SK-N-SH (cell line): ENCODE measurements around the gene FCER1G. TPM values are rescaled to one million over a fixed set of nuclear protein-coding genes. Genes with fewer than 3 reads are reported as not detected.

Experiments used
- CTCF ChIA-PET: fragments of 300-600, 350-600 bp; formaldehyde crosslinking; extraction: SDS; loops from one replicate; lab custom pipeline; 2021; lab: Yijun Ruan, JAX
- POLR2A ChIA-PET: fragments of 350-600 bp; sonication (Branson Sonifier 250); formaldehyde crosslinking; extraction: SDS; loops from one replicate; lab custom pipeline; 2020; ENCODE audit warnings: antibody characterized with exemption, inconsistent platforms; lab: Yijun Ruan, JAX
- DNase-seq: peaks from one replicate; pipeline ENCODE4 v3.0.0; 2012
- H2AFZ ChIP-seq: fragments of 200-600 bp; sonication (generic); 2 replicates; pipeline ENCODE4 v1.8.1; 2016; ENCODE audit warnings: antibody characterized with exemption, mild to moderate bottlenecking, low read depth
- H3F3A ChIP-seq: fragments of 200-600 bp; sonication (generic); replicated peaks from 2 replicates; pipeline ENCODE3; 2016; ENCODE audit warnings: antibody characterized with exemption, mild to moderate bottlenecking; ENCODE audit not compliant: insufficient read depth
- H3K27ac ChIP-seq, 2 experiments: fragments of 200-500 bp in 1 of 2; fragments of 200-600 bp in 1 of 2; sonication (Bioruptor generic) in 1 of 2; sonication (generic), shearing (Covaris generic) in 1 of 2; 2 replicates each; pipeline versions ENCODE4 v1.5.1 to v1.6.1; 2014 to 2016; ENCODE audit warnings: low read depth in 2 of 2, inconsistent platforms in 1 of 2, low read length in 1 of 2, mild to moderate bottlenecking in 1 of 2, mixed read lengths in 1 of 2
- H3K27me3 ChIP-seq: fragments of 200-600 bp; sonication (generic), shearing (Covaris generic); 2 replicates; pipeline ENCODE4 v1.6.1; 2016; ENCODE audit warnings: mixed run types; ENCODE audit not compliant: insufficient read depth
- H3K36me3 ChIP-seq, 2 experiments: fragments of 200-500 bp in 1 of 2; fragments of 200-600 bp in 1 of 2; sonication (Bioruptor generic) in 1 of 2; sonication (generic) in 1 of 2; replicated peaks in 1 of 2; 2 replicates each; pipeline versions ENCODE3 to v1.5.1; 2014 to 2016; ENCODE audit warnings: low read length in 1 of 2, mild to moderate bottlenecking in 1 of 2; ENCODE audit not compliant: insufficient read depth in 2 of 2, control insufficient read depth in 1 of 2
- H3K4me1 ChIP-seq, 2 experiments: fragments of 200-500 bp in 1 of 2; fragments of 200-600 bp in 1 of 2; sonication (Bioruptor generic) in 1 of 2; sonication (generic), shearing (Covaris generic) in 1 of 2; 2 replicates each; pipeline versions ENCODE4 v1.5.1 to v1.6.1; 2014 to 2016; ENCODE audit warnings: low read depth in 1 of 2, low read length in 1 of 2, mixed run types in 1 of 2; ENCODE audit not compliant: insufficient read depth in 2 of 2, control insufficient read depth in 1 of 2
- H3K4me2 ChIP-seq: fragments of 200-600 bp; sonication (generic), shearing (Covaris generic); 2 replicates; pipeline ENCODE4 v1.6.1; 2017; ENCODE audit warnings: mixed run types
- H3K4me3 ChIP-seq, 2 experiments: fragments of 200-500 bp in 1 of 2; fragments of 200-600 bp in 1 of 2; sonication (Bioruptor generic) in 1 of 2; sonication (generic), shearing (Covaris generic) in 1 of 2; 2 replicates each; pipeline versions ENCODE4 v1.5.1 to v1.8.1; 2014 to 2016; ENCODE audit warnings: low read depth in 2 of 2, inconsistent platforms in 1 of 2, low read length in 1 of 2, mild to moderate bottlenecking in 1 of 2, mixed read lengths in 1 of 2, moderate library complexity in 1 of 2
- H3K79me2 ChIP-seq: fragments of 200-600 bp; sonication (generic); 2 replicates; pipeline ENCODE4 v1.8.1; 2017; ENCODE audit warnings: mild to moderate bottlenecking; ENCODE audit not compliant: insufficient read depth
- H3K9ac ChIP-seq: fragments of 200-600 bp; sonication (generic); 2 replicates; pipeline ENCODE4 v1.6.1; 2017; ENCODE audit warnings: mixed run types
- H3K9me2 ChIP-seq: fragments of 200-600 bp; sonication (generic); 2 replicates; pipeline ENCODE4 v1.6.1; 2017; ENCODE audit warnings: mixed run types
- H3K9me3 ChIP-seq: fragments of 200-600 bp; sonication (generic); 2 replicates; pipeline ENCODE4 v1.6.1; 2017; ENCODE audit warnings: mixed run types, mild to moderate bottlenecking, moderate library complexity
- H4K20me1 ChIP-seq: fragments of 200-600 bp; sonication (generic); 2 replicates; pipeline ENCODE4 v1.6.1; 2017; ENCODE audit warnings: mild to moderate bottlenecking, mixed run types; ENCODE audit not compliant: insufficient read depth
- EZH2phosphoT487 ChIP-seq: fragments of 200-600 bp; sonication (generic); IDR thresholded peaks from 2 replicates; pipeline ENCODE4 v1.6.1; 2017; ENCODE audit warnings: low read depth, mixed run types, mild to moderate bottlenecking, antibody characterized with exemption, moderate library complexity, borderline replicate concordance
- GABPA ChIP-seq: IDR thresholded peaks from 2 replicates; pipeline ENCODE4 v1.4.0; 2012; ENCODE audit warnings: low read depth, mild to moderate bottlenecking
- JUND ChIP-seq: IDR thresholded peaks from 2 replicates; pipeline ENCODE4 v1.4.0; 2012
- MEF2A ChIP-seq: IDR thresholded peaks from 2 replicates; pipeline ENCODE4 v1.4.0; 2012; ENCODE audit warnings: low read depth, borderline replicate concordance
- NFIC ChIP-seq: IDR thresholded peaks from 2 replicates; pipeline ENCODE4 v1.4.0; 2012; ENCODE audit warnings: borderline replicate concordance
- NRF1 ChIP-seq: IDR thresholded peaks from 2 replicates; pipeline ENCODE4 v1.6.1; 2012; ENCODE audit warnings: low read depth, mild to moderate bottlenecking, low read length
- POLR2AphosphoS5 ChIP-seq: IDR thresholded peaks from 2 replicates; pipeline ENCODE4 v1.6.1; 2012; ENCODE audit warnings: low read depth, low read length
- RAD21 ChIP-seq: IDR thresholded peaks from 2 replicates; pipeline ENCODE4 v1.6.1; 2012; ENCODE audit warnings: mild to moderate bottlenecking, low read length
- RFX5 ChIP-seq: IDR thresholded peaks from 2 replicates; pipeline ENCODE4 v1.6.1; 2012; ENCODE audit warnings: mild to moderate bottlenecking, improper control_type of control experiment, low read length
- SMC3 ChIP-seq: IDR thresholded peaks from 2 replicates; pipeline ENCODE4 v1.6.1; 2012; ENCODE audit warnings: low read depth, low read length, improper control_type of control experiment
- TEAD4 ChIP-seq: IDR thresholded peaks from 2 replicates; pipeline ENCODE4 v1.4.0; 2012; ENCODE audit warnings: mild to moderate bottlenecking, borderline replicate concordance; ENCODE audit not compliant: insufficient read depth
- YY1 ChIP-seq: IDR thresholded peaks from 2 replicates; pipeline ENCODE4 v1.4.0; 2012; ENCODE audit warnings: low read depth, mild to moderate bottlenecking
- WGBS: methylation state at CpG from one replicate; pipeline ENCODE4 v1.1.6; 2017; ENCODE audit warnings: low lambda C conversion rate; 5-methylcytosine and 5-hydroxymethylcytosine counted together
- polyA plus RNA-seq, 3 experiments: library from polyadenylated mRNA; depleted of rRNA; stranded (reverse); fragments of >200 nt; gene quantifications; 2 replicates each; pipeline ENCODE4 v1.2.3, GENCODE V29; 2012
- TF ChIP-seq, protein P1 (sequence below): IDR thresholded peaks from 2 replicates; pipeline ENCODE4 v1.6.1; 2012; ENCODE audit warnings: mild to moderate bottlenecking, low read depth, low read length, moderate library complexity
- TF ChIP-seq, protein P2 (sequence below): fragments of 200-600 bp; sonication (generic); IDR thresholded peaks from 2 replicates; pipeline ENCODE4 v1.6.1; 2017; ENCODE audit warnings: antibody characterized with exemption, mild to moderate bottlenecking, moderate library complexity
- TF ChIP-seq, protein P3 (sequence below): fragments of 150-350 bp; IDR thresholded peaks from 2 replicates; pipeline ENCODE4 v1.6.1; 2016; ENCODE audit warnings: mild to moderate bottlenecking, low read depth, low read length
- TF ChIP-seq, protein P4 (sequence below): IDR thresholded peaks from 2 replicates; pipeline ENCODE4; 2012

Gene FCER1G
- polyA plus RNA-seq, 1 of the 3 experiments (the other 2 are of a cell fraction), result 0.61 TPM

DNA sequence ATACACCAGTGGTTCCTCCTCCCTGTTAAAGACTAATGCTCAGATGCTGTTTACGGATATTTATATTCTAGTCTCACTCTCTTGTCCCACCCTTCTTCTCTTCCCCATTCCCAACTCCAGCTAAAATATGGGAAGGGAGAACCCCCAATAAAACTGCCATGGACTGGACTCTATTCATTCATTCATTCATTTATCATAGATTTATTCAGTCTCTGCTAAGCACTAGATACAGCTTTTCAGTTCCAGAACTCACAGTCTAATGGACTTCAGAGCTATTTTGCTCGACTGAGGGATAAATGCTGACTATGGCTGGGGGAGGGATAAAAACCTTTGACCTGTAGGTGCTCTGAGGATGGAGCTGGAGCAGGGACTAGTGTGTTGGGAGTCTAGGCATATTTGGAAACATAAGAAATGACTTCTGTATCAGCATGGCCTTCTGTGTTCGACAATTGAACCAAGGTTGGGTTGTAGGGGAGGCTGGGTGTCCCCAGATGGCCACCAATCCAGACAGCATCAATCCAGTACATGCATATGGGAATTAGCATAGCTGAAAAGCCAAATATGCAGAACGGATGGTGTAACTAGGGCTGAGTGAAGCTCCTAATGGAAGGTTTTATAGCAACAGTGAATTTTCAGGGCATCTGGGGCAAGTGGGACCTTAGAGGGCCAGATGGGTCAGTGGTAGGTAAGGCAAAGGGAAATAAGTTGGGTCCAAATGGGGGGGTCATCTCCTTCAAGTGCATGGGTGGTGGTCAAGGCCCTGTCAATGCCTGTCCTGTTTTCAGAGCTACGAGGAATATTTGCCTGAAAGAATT is 4.2 kb downstream of the FCER1G start:
- no peak overlapping the region for H3K9ac ChIP-seq
- H3K36me3 ChIP-seq, result peaks cover 3 to 8% of the 10 kb centered on the region in 2 experiments
- no peaks in the 10 kb centered on the region for H3K27me3 ChIP-seq
- no peak overlapping the region for H2AFZ ChIP-seq
- WGBS, result 85% methylated on average over 5 of the region's 5 CpGs
- no peaks in the 10 kb centered on the region for H3K9me3 ChIP-seq
- H3F3A ChIP-seq, result no peaks in the 10 kb centered on the region
- H4K20me1 ChIP-seq, result no peaks in the 10 kb centered on the region
- CTCF ChIA-PET, result interaction anchor here (0.7 to 6.0 kb wide), 10 partner anchors 7 to 843 kb away, joined by 3 to 40 read pairs (median 4); partner anchors contain the start of genes NDUFS2 and TOMM40L
- no peaks in the 10 kb centered on the region for H3K79me2 ChIP-seq
- H3K27ac ChIP-seq, result no peak overlapping the region
- H3K4me1 ChIP-seq, result no peaks in the 10 kb centered on the region; a peak in 1 of 4 replicates
- no peak overlapping the region for H3K4me3 ChIP-seq
- no peaks in the 10 kb centered on the region for H3K9me2 ChIP-seq
- POLR2A ChIA-PET, result interaction anchor here (0.6 to 1.7 kb wide), 2 partner anchors 17 to 31 kb away, joined by 4 to 6 read pairs; partner anchors contain the start of gene NDUFS2
- no peak for DNase-seq
- no peak overlapping the region for H3K4me2 ChIP-seq
- TF ChIP-seq, protein P1, sequence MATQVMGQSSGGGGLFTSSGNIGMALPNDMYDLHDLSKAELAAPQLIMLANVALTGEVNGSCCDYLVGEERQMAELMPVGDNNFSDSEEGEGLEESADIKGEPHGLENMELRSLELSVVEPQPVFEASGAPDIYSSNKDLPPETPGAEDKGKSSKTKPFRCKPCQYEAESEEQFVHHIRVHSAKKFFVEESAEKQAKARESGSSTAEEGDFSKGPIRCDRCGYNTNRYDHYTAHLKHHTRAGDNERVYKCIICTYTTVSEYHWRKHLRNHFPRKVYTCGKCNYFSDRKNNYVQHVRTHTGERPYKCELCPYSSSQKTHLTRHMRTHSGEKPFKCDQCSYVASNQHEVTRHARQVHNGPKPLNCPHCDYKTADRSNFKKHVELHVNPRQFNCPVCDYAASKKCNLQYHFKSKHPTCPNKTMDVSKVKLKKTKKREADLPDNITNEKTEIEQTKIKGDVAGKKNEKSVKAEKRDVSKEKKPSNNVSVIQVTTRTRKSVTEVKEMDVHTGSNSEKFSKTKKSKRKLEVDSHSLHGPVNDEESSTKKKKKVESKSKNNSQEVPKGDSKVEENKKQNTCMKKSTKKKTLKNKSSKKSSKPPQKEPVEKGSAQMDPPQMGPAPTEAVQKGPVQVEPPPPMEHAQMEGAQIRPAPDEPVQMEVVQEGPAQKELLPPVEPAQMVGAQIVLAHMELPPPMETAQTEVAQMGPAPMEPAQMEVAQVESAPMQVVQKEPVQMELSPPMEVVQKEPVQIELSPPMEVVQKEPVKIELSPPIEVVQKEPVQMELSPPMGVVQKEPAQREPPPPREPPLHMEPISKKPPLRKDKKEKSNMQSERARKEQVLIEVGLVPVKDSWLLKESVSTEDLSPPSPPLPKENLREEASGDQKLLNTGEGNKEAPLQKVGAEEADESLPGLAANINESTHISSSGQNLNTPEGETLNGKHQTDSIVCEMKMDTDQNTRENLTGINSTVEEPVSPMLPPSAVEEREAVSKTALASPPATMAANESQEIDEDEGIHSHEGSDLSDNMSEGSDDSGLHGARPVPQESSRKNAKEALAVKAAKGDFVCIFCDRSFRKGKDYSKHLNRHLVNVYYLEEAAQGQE, result no peak
- TF ChIP-seq, protein P2, sequence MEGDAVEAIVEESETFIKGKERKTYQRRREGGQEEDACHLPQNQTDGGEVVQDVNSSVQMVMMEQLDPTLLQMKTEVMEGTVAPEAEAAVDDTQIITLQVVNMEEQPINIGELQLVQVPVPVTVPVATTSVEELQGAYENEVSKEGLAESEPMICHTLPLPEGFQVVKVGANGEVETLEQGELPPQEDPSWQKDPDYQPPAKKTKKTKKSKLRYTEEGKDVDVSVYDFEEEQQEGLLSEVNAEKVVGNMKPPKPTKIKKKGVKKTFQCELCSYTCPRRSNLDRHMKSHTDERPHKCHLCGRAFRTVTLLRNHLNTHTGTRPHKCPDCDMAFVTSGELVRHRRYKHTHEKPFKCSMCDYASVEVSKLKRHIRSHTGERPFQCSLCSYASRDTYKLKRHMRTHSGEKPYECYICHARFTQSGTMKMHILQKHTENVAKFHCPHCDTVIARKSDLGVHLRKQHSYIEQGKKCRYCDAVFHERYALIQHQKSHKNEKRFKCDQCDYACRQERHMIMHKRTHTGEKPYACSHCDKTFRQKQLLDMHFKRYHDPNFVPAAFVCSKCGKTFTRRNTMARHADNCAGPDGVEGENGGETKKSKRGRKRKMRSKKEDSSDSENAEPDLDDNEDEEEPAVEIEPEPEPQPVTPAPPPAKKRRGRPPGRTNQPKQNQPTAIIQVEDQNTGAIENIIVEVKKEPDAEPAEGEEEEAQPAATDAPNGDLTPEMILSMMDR, result no peak
- TF ChIP-seq NFIC, result no peak
- TF ChIP-seq MEF2A, result no peak
- TF ChIP-seq EZH2phosphoT487, result no peak
- TF ChIP-seq POLR2AphosphoS5, result no peak
- TF ChIP-seq TEAD4, result no peak
- TF ChIP-seq RAD21, result no peak
- no peak for TF ChIP-seq RFX5
- no peak for TF ChIP-seq YY1
- TF ChIP-seq JUND, result no peak
- no peak for TF ChIP-seq GABPA
- TF ChIP-seq NRF1, result no peak
- TF ChIP-seq, protein P3, sequence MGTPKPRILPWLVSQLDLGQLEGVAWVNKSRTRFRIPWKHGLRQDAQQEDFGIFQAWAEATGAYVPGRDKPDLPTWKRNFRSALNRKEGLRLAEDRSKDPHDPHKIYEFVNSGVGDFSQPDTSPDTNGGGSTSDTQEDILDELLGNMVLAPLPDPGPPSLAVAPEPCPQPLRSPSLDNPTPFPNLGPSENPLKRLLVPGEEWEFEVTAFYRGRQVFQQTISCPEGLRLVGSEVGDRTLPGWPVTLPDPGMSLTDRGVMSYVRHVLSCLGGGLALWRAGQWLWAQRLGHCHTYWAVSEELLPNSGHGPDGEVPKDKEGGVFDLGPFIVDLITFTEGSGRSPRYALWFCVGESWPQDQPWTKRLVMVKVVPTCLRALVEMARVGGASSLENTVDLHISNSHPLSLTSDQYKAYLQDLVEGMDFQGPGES, result no peak
- TF ChIP-seq, protein P4, sequence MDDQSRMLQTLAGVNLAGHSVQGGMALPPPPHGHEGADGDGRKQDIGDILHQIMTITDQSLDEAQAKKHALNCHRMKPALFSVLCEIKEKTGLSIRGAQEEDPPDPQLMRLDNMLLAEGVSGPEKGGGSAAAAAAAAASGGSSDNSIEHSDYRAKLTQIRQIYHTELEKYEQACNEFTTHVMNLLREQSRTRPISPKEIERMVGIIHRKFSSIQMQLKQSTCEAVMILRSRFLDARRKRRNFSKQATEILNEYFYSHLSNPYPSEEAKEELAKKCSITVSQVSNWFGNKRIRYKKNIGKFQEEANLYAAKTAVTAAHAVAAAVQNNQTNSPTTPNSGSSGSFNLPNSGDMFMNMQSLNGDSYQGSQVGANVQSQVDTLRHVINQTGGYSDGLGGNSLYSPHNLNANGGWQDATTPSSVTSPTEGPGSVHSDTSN, result no peak
- TF ChIP-seq SMC3, result no peak
